Calu3 (cell line): ENCODE data around the gene SH3BP2. TPM values are rescaled to one million over a fixed set of nuclear protein-coding genes. Genes with fewer than 3 reads are reported as not detected.

Source experiments
- BruUV-seq: library from RNA; stranded (reverse); fragments of 400-500 nt; replicated peaks from 2 replicates; lab custom pipeline; 2021; lab: Mats Ljungman, UMichigan
- CTCF ChIA-PET: fragments of 300-600 bp; sonication (Branson Sonifier 250); formaldehyde crosslinking; loops from one replicate; lab custom pipeline; 2022; ENCODE audit warnings: antibody characterized with exemption; lab: Charles Lee
- DNase-seq: peaks from one replicate; pipeline ENCODE4 v3.0.0; 2022
- H3K27ac Mint-ChIP-seq: one replicate; pipeline ENCODE4 v1.8.0; 2022; ENCODE audit warnings: mixed read lengths; ENCODE audit not compliant: unreplicated experiment
- H3K27me3 Mint-ChIP-seq: one replicate; pipeline ENCODE4 v1.8.0; 2022; ENCODE audit warnings: mixed read lengths; ENCODE audit not compliant: unreplicated experiment
- H3K36me3 Mint-ChIP-seq: one replicate; pipeline ENCODE4 v1.8.0; 2022; ENCODE audit warnings: mild to moderate bottlenecking, moderate library complexity, mixed read lengths; ENCODE audit not compliant: insufficient read depth, unreplicated experiment
- H3K4me1 Mint-ChIP-seq: one replicate; pipeline ENCODE4 v1.8.0; 2022; ENCODE audit warnings: mild to moderate bottlenecking, low read depth, mixed read lengths; ENCODE audit not compliant: unreplicated experiment
- H3K4me3 Mint-ChIP-seq: one replicate; pipeline ENCODE4 v1.8.0; 2022; ENCODE audit warnings: mild to moderate bottlenecking, low read depth, moderate library complexity, mixed read lengths; ENCODE audit not compliant: unreplicated experiment
- H3K9me3 Mint-ChIP-seq: one replicate; pipeline ENCODE4 v1.8.0; 2022; ENCODE audit warnings: low read depth, mixed read lengths; ENCODE audit not compliant: unreplicated experiment
- intact Hi-C: fragments of 100-400 bp; cut with micrococcal nuclease; formaldehyde crosslinking; loops from one replicate; pipeline ENCODE4 v1.10.0; 2022; ENCODE audit not compliant: unreplicated experiment
- total RNA-seq: library from RNA; stranded (reverse); gene quantifications from 2 replicates; pipeline ENCODE4 v1.2.3, GENCODE V29; 2022
- TF ChIP-seq, protein P1 (sequence below): fragments of 200-600 bp; IDR thresholded peaks from one replicate; pipeline ENCODE4 v1.8.0; 2022; ENCODE audit warnings: antibody characterized with exemption; ENCODE audit not compliant: unreplicated experiment

SH3BP2 gene
- total RNA-seq, 1 experiment from 2014 or later, result 22.7 TPM

DNA sequence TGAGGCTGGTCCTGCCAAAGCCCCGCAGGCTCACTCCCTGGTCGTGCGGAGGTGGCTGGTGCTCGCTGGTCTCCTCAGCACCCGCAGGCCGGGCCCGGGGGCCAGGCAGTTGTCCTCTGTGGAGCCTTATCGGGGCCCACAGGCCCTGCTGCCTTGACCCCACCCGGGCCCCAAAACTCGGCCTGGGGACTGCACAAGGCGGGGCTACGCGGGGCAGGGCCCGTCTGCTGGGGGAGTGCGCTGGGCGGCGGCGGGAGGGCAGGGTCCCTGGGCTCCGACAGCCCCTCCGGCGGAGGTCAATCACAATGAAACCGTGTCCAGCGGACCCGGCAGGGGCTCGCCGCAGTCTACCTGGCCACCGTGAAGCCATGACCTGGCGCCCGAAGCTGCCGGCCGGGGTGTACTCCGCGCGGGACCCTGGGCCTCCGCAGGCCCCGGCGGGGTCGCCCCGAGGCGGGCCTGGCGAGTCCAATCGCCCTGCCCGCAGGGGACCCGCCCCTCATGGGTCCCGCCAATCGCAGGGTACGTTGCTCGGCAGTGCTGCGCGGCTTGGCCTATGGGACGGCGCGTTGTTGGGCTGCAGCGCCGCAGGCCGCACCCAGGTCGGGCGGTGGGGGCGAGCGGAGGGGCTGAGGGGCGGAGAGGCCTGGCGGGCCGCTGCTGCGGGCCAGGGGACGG, 50.5 kb downstream of the SH3BP2 start, which contains the start of gene ADD1:
ADD1 (plus strand) TSS at position 582 of the 678 bp plus-strand sequence. CDS start 32,072 bp downstream, outside the sequence.
- CTCF ChIA-PET, result no interaction called here
- intact Hi-C loops, result no loop called here
- DNase-seq, result peak; percentile 93
- Mint-ChIP-seq H3K36me3 (peaks cover 24% of the 10 kb centered on the region), H3K4me1 (peaks cover 32% of the 10 kb centered on the region), H3K27ac (peak within 1 kb of the TSS; percentile 87), H3K9me3 (peaks cover 2% of the 10 kb centered on the region), H3K4me3 (peak within 1 kb of the TSS; percentile 87), H3K27me3 (no peaks in the 10 kb centered on the region)
- TF ChIP-seq, protein P1, sequence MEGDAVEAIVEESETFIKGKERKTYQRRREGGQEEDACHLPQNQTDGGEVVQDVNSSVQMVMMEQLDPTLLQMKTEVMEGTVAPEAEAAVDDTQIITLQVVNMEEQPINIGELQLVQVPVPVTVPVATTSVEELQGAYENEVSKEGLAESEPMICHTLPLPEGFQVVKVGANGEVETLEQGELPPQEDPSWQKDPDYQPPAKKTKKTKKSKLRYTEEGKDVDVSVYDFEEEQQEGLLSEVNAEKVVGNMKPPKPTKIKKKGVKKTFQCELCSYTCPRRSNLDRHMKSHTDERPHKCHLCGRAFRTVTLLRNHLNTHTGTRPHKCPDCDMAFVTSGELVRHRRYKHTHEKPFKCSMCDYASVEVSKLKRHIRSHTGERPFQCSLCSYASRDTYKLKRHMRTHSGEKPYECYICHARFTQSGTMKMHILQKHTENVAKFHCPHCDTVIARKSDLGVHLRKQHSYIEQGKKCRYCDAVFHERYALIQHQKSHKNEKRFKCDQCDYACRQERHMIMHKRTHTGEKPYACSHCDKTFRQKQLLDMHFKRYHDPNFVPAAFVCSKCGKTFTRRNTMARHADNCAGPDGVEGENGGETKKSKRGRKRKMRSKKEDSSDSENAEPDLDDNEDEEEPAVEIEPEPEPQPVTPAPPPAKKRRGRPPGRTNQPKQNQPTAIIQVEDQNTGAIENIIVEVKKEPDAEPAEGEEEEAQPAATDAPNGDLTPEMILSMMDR, result no peak
- BruUV-seq, result TSS peak; percentile 49

DNA sequence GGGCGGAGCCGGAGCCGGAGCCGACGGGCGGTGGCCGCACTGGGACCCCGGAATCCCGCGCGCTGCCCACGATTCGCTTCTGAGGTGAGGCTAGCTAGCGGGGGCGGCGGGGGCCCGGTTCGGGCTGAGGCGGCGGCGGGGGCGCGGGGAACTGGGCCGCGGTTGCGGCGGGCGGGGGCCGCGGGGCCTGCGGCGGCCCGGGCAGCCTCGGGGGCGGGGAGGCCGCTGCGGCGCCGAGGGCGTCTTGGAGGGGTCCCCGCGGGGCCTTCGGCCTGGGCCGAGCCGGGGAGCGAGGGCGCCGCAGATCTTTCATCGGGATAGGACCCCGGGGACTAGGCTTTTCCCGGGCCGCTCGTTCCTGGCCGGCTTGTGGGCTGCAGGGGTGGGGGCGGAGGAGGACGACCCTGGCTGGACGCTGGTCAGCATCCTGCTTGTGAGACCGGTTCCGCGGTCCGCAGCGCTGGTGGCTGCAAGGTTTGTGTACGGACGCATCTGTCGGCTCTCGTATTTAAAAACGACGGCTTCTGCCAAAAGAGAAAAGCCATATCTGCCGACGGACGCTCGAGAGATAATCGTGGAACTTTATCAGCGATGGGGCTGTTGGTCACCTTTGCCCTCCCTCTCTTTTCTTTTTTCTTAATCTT, 51.2 kb downstream of the SH3BP2 start:
- TF ChIP-seq, protein P1, result no peak
- CTCF ChIA-PET, result interaction anchor here (0.7 kb wide), 1 partner anchor 121 kb away, joined by 3 read pairs; no protein-coding TSS in a partner anchor
- Mint-ChIP-seq H3K4me1 (peaks cover 32% of the 10 kb centered on the region), H3K27me3 (no peaks in the 10 kb centered on the region), H3K9me3 (peaks cover 2% of the 10 kb centered on the region), H3K27ac (peak overlapping the region; percentile 87), H3K4me3 (peak overlapping the region; percentile 87), H3K36me3 (peaks cover 26% of the 10 kb centered on the region)
- BruUV-seq, result no TSS peak
- DNase-seq, result peak; percentile 27
- intact Hi-C loops, result no loop called here

DNA sequence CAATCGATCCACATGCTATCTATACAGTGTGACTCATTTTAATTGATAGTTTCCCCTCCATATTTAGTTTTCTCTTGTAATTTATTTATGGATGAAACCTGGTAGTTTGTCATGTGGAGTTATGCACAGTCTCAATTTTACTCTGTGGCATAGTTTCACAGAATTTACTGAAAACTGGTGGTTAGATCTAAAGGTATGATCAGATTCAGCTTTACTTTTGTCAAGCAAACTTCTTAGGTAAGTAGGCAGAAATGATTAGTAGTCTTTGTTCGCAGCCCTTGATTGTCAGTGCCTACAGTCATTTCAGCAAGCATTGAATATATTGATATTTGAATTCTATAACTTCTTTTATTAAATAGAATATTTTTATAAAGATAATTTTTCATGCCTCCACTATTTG, 53.3 kb downstream of the SH3BP2 start:
- CTCF ChIA-PET, result no interaction called here
- intact Hi-C loops, result loop anchor here (5.0 kb wide), 1 partner anchor 61 kb away; no protein-coding TSS in a partner anchor
- Mint-ChIP-seq H3K36me3 (peaks cover 26% of the 10 kb centered on the region), H3K9me3 (no peaks in the 10 kb centered on the region), H3K4me3 (no peak overlapping the region), H3K27ac (no peak overlapping the region), H3K4me1 (peaks cover 32% of the 10 kb centered on the region), H3K27me3 (no peaks in the 10 kb centered on the region)
- BruUV-seq, result no TSS peak
- no peak for DNase-seq
- TF ChIP-seq, protein P1, result no peak

DNA sequence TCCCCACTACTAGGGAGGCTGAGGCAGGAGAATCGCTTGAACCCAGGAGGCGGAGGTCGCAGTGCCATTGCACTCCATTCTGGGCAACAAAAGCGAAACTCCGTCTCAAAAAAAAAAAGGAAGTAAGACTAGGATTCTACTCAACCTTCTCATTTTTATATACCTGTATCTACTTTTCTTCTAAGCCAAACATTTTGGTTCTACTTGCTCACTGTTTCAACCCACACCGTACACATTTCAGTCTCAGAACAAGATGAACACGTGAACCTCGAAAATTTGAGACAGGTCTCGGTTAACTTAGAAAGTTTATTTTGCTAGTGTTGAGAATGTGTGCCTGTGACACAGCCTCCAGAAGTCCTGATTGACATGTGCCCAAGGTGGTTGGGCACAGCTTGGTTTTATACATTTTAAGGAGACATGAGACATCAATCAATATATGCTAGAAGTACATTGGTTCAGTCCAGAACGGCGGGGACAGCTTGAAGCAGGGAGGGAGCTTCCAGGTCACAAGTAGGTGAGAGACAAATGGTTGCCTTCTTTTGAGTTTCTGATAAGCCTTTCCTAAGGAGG, 54.5 kb downstream of the SH3BP2 start:
- CTCF ChIA-PET, result no interaction called here
- BruUV-seq, result no TSS peak
- no peaks in the 10 kb centered on the region for H3K27me3 Mint-ChIP-seq
- no peak for DNase-seq
- no peak overlapping the region for H3K4me3 Mint-ChIP-seq
- TF ChIP-seq, protein P1, result no peak
- H3K27ac Mint-ChIP-seq, result no peak overlapping the region
- H3K9me3 Mint-ChIP-seq, result no peaks in the 10 kb centered on the region
- intact Hi-C loops, result loop anchor here (5.0 kb wide), 1 partner anchor 60 kb away; no protein-coding TSS in a partner anchor
- peaks cover 26% of the 10 kb centered on the region for H3K36me3 Mint-ChIP-seq
- H3K4me1 Mint-ChIP-seq, result peaks cover 30% of the 10 kb centered on the region
